ENCODE results near the gene ABCA13. TPM values are rescaled to one million over a fixed set of nuclear protein-coding genes. Genes with fewer than 3 reads are reported as not detected.

Gene ABCA13
- total RNA-seq, 2 donors from 2014 or later = 0.11 to 0.76 TPM

- DNase-seq (no peak), ATAC-seq (no peak)
- intact Hi-C loops (cut with DNase I, micrococcal nuclease) = no loop called here
Observed at GRCh38 chr7:48279420-48279819, 108.2 kb downstream of the ABCA13 start.

GRCh38 chr7:48280100-48280499 is 108.8 kb downstream of the ABCA13 start:
- intact Hi-C loops (cut with DNase I, micrococcal nuclease) = no loop called here
- DNase-seq (no peak), ATAC-seq (no peak)

- intact Hi-C loops (cut with DNase I, micrococcal nuclease) = no loop called here
- ATAC-seq = no peak
Observed at GRCh38 chr7:48285373-48285772, 114.1 kb downstream of the ABCA13 start.

GRCh38 chr7:48286836-48287235 is 115.6 kb downstream of the ABCA13 start:
- no peak for ATAC-seq
- intact Hi-C loops (cut with DNase I, micrococcal nuclease) = no loop called here
- DNase-seq = no peak

More at GRCh38 chr7:48285373-48285772, 114.1 kb downstream of the ABCA13 start:
- no peak for DNase-seq

- DNase-seq (no peak), ATAC-seq (no peak)
- intact Hi-C loops (cut with DNase I, micrococcal nuclease) = no loop called here
Observed at GRCh38 chr7:48289656-48290055, 118.4 kb downstream of the ABCA13 start.

GRCh38 chr7:48292949-48293348 is 121.7 kb downstream of the ABCA13 start:
- intact Hi-C loops (cut with DNase I, micrococcal nuclease) = no loop called here
- ATAC-seq (no peak), DNase-seq (no peak)

- intact Hi-C loops (cut with DNase I, micrococcal nuclease) = no loop called here
- ATAC-seq (no peak), DNase-seq (no peak)
Observed at GRCh38 chr7:48295296-48295971, 124.2 kb downstream of the ABCA13 start.

GRCh38 chr7:48296966-48297365 is 125.7 kb downstream of the ABCA13 start:
- ATAC-seq (no peak), DNase-seq (no peak)
- intact Hi-C loops (cut with DNase I, micrococcal nuclease) = no loop called here

GRCh38 chr7:48298779-48299178 is 127.5 kb downstream of the ABCA13 start:
- ATAC-seq = no peak

GRCh38 chr7:48299580-48300169 is 128.4 kb downstream of the ABCA13 start:
- DNase-seq = peak in 1 of 2 donors; percentile 45
- intact Hi-C loops (cut with DNase I, micrococcal nuclease) = no loop called here
- ATAC-seq = peak; percentile 56

More at GRCh38 chr7:48298779-48299178, 127.5 kb downstream of the ABCA13 start:
- intact Hi-C loops (cut with DNase I, micrococcal nuclease) = no loop called here
- DNase-seq = no peak

- ATAC-seq = no peak
- DNase-seq = no peak
- intact Hi-C loops (cut with DNase I, micrococcal nuclease) = no loop called here
Observed at GRCh38 chr7:48300301-48300700, 129.0 kb downstream of the ABCA13 start.

- ATAC-seq (no peak), DNase-seq (no peak)
- intact Hi-C loops (cut with DNase I, micrococcal nuclease) = no loop called here
Observed at GRCh38 chr7:48301201-48301600, 129.9 kb downstream of the ABCA13 start.

GRCh38 chr7:48304641-48305040 is 133.4 kb downstream of the ABCA13 start:
- ATAC-seq = no peak
- DNase-seq = no peak
- intact Hi-C loops (cut with DNase I, micrococcal nuclease) = no loop called here

- no peak for DNase-seq
Observed at GRCh38 chr7:48305661-48306060, 134.4 kb downstream of the ABCA13 start.

GRCh38 chr7:48307041-48307714 is 135.9 kb downstream of the ABCA13 start:
- intact Hi-C loops (cut with DNase I, micrococcal nuclease) = no loop called here
- DNase-seq = no peak
- no peak for ATAC-seq

More at GRCh38 chr7:48305661-48306060, 134.4 kb downstream of the ABCA13 start:
- intact Hi-C loops (cut with DNase I, micrococcal nuclease) = no loop called here
- no peak for ATAC-seq

GRCh38 chr7:48309720-48310119 is 138.5 kb downstream of the ABCA13 start:
- no peak for ATAC-seq
- intact Hi-C loops (cut with DNase I, micrococcal nuclease) = no loop called here

GRCh38 chr7:48311464-48312100 is 140.3 kb downstream of the ABCA13 start:
- no peak for ATAC-seq
- intact Hi-C loops (cut with DNase I, micrococcal nuclease) = no loop called here
- DNase-seq = no peak

More at GRCh38 chr7:48309720-48310119, 138.5 kb downstream of the ABCA13 start:
- no peak for DNase-seq

- no peak for DNase-seq
- no peak for ATAC-seq
- intact Hi-C loops (cut with DNase I, micrococcal nuclease) = no loop called here
Observed at GRCh38 chr7:48312151-48312550, 140.9 kb downstream of the ABCA13 start.

GRCh38 chr7:48316768-48317167 is 145.5 kb downstream of the ABCA13 start:
- DNase-seq (no peak), ATAC-seq (no peak)
- intact Hi-C loops (cut with DNase I, micrococcal nuclease) = no loop called here

GRCh38 chr7:48317360-48317759 is 146.1 kb downstream of the ABCA13 start:
- DNase-seq (no peak), ATAC-seq (no peak)
- intact Hi-C loops (cut with DNase I, micrococcal nuclease) = no loop called here

All from left colon (tissue), 2 donors.